GM19240 (cell line): ENCODE results near the gene TLCD3B.

Experiments used
- DNase-seq: peaks from one replicate; pipeline ENCODE4 v3.0.0; 2011; ENCODE audit warnings: low spot score; ENCODE audit not compliant: insufficient read length

Gene TLCD3B

GRCh38 chr16:30030841-30031413 is at the start of gene TLCD3B:
TSS of gene TLCD3B (minus strand) at chr16:30031271. CDS start at chr16:30030527, 744 bp downstream.
- no peak for DNase-seq

- DNase-seq, result no peak
Measured at GRCh38 chr16:30079480-30079879, 48.4 kb upstream of the TLCD3B start.

- no peak for DNase-seq
Measured at GRCh38 chr16:30078744-30079143, 47.7 kb upstream of the TLCD3B start.

GRCh38 chr16:30077656-30078055 is 46.6 kb upstream of the TLCD3B start:
- no peak for DNase-seq

GRCh38 chr16:30076276-30076791 is 45.3 kb upstream of the TLCD3B start:
- DNase-seq, result no peak

GRCh38 chr16:30075503-30076275 is 44.6 kb upstream of the TLCD3B start, which contains the start of gene PPP4C:
TSS of gene PPP4C (plus strand) at chr16:30075994. CDS start at chr16:30076378, 384 bp downstream.
- peak; percentile 95 for DNase-seq

GRCh38 chr16:30070490-30070889 is 39.4 kb upstream of the TLCD3B start:
- no peak for DNase-seq

- DNase-seq, result no peak
Measured at GRCh38 chr16:30069611-30070462, 38.8 kb upstream of the TLCD3B start.

- DNase-seq, result no peak
Measured at GRCh38 chr16:30068750-30069610, 37.9 kb upstream of the TLCD3B start.

- DNase-seq, result no peak
Measured at GRCh38 chr16:30068333-30068732, 37.3 kb upstream of the TLCD3B start.

- no peak for DNase-seq
Measured at GRCh38 chr16:30067584-30067916, 36.5 kb upstream of the TLCD3B start.

- no peak for DNase-seq
Measured at GRCh38 chr16:30066761-30067583, 35.9 kb upstream of the TLCD3B start.

GRCh38 chr16:30065943-30066760 is 35.1 kb upstream of the TLCD3B start:
- DNase-seq, result no peak

- peak; percentile 89 for DNase-seq
Measured at GRCh38 chr16:30065102-30065942, 34.3 kb upstream of the TLCD3B start, which contains the start of gene ALDOA. TSS of gene ALDOA (plus strand) at chr16:30065760. CDS start at chr16:30066898, 1,138 bp downstream.

- DNase-seq, result no peak
Measured at GRCh38 chr16:30064729-30065101, 33.6 kb upstream of the TLCD3B start.

- DNase-seq, result no peak
Measured at GRCh38 chr16:30063893-30064728, 33.0 kb upstream of the TLCD3B start.

GRCh38 chr16:30063278-30063892 is 32.3 kb upstream of the TLCD3B start:
- no peak for DNase-seq
